T-helper 1 cell treated with Interleukin-12 subunit alpha and Interleukin-12 subunit beta and Interleukin-4 antibody, amounts not matched to agents 30 μg/mL and 1 μg/mL, for 36 hours (primary cell): ENCODE data around the gene TNRC6C.

Source experiments
- H3K27ac Mint-ChIP-seq: one replicate; pipeline ENCODE4 v1.8.0; 2021; ENCODE audit warnings: mild to moderate bottlenecking, mixed read lengths
- H3K27me3 Mint-ChIP-seq: one replicate; pipeline ENCODE4 v1.8.0; 2021; ENCODE audit warnings: low read depth, mixed read lengths
- H3K36me3 Mint-ChIP-seq: one replicate; pipeline ENCODE4 v1.8.0; 2021; ENCODE audit warnings: low read depth, mixed read lengths
- H3K4me1 Mint-ChIP-seq: one replicate; pipeline ENCODE4 v1.8.0; 2021; ENCODE audit warnings: low read depth, mixed read lengths
- H3K4me3 Mint-ChIP-seq: one replicate; pipeline ENCODE4 v1.8.0; 2021; ENCODE audit warnings: mild to moderate bottlenecking, moderate library complexity, mixed read lengths
- H3K9me3 Mint-ChIP-seq: one replicate; pipeline ENCODE4 v1.8.0; 2021; ENCODE audit warnings: mixed read lengths

Gene TNRC6C

DNA sequence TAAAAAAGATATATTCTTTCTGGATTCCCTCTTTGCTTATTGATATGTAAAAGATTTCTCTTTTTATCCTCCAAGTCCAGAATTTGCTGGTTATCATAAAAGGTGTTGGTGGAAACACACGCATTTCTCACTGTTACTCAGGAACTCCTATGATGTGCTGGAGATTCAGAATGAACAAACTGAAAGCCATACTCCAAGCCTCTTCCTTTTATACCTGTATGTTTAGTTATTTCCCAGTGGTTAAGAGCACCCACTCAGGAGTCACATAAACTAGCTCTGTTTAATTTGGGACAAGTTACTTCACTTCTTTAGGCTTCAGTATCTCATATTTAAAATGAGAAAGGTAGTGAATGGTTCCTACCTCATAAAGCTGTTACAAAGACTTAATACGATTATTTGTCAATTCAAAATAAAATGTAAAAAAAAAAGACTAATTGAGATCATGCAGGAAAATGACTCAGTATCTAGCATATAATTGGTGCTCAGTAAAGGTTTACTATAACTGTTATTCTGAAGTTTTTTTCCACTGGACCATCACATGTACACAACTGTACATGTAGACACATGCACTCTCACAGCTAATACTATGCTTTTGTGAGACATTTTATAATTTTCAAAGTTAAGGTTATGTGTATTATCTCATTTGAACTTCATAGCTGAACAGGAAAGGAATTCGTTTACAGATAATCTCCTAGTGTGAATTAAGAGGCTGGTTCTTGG is 47.1 kb downstream of the TNRC6C start:
- Mint-ChIP-seq H3K27ac (no peak overlapping the region), H3K9me3 (no peaks in the 10 kb centered on the region), H3K27me3 (no peaks in the 10 kb centered on the region), H3K36me3 (peaks cover 14% of the 10 kb centered on the region), H3K4me1 (peaks cover 3% of the 10 kb centered on the region), H3K4me3 (no peak overlapping the region)

DNA sequence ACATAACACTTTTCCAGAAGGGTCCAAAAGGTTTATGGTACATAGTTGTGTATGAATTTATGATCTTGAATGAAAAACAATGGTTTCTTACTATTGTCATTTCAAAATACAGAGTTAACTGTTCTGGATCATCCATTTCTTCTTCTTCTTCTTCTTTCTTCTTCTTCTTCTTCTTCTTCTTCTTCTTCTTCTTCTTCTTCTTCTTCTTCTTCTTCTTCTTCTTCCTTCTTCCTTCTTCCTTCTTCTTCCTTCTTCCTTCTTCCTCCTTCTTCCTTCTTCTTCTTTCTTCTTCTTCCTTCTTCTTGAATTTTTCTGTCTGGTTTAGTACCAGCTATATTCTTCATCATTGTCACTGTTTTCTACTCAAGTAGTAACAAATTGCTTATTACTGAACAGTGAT is 47.8 kb downstream of the TNRC6C start:
- Mint-ChIP-seq H3K4me3 (no peak overlapping the region), H3K27me3 (no peaks in the 10 kb centered on the region), H3K27ac (no peak overlapping the region), H3K4me1 (peaks cover 3% of the 10 kb centered on the region), H3K36me3 (peaks cover 14% of the 10 kb centered on the region), H3K9me3 (no peaks in the 10 kb centered on the region)

DNA sequence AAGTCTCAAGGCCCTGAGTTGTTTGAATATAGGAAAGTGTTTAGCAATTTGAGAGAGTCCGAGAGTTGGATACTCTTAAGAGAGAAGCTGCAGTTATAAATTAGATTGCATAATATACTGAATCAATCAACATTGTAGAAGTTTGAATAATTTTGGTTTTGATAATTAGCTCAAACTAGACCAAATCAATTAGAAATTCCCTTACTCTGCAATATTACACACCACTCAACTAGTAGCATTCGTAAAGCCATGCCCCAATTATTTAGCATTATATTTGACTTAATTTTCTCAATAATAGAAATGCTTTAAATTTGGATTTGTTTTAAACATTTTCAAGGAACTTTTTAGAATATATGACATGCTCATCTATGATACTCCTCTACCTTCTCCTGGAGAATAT is 49.1 kb downstream of the TNRC6C start:
- Mint-ChIP-seq H3K4me1 (peaks cover 3% of the 10 kb centered on the region), H3K4me3 (no peak overlapping the region), H3K9me3 (no peaks in the 10 kb centered on the region), H3K27me3 (no peaks in the 10 kb centered on the region), H3K27ac (no peak overlapping the region), H3K36me3 (peaks cover 16% of the 10 kb centered on the region)

DNA sequence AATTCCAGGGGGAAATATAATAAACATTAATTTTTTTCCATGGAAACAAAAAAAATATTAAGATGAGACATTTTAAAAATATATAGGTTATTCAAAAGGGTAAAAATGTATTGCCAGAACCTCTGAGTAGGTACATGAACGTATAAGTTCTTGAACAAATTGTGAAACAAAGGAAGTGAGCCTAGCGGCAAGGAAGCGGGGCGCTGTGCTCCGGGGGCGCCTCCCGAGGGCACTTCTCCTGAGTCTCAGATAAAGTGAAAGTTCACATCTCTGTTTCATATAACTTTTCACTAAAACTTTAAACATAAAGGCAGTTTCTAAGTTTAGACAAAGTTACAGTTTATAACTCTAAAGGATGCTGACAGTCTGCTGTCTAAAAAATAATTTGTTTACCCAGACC is 52.3 kb downstream of the TNRC6C start:
- Mint-ChIP-seq H3K27me3 (no peaks in the 10 kb centered on the region), H3K9me3 (no peaks in the 10 kb centered on the region), H3K27ac (no peak overlapping the region), H3K4me3 (no peak overlapping the region), H3K36me3 (peaks cover 12% of the 10 kb centered on the region), H3K4me1 (peaks cover 5% of the 10 kb centered on the region)

DNA sequence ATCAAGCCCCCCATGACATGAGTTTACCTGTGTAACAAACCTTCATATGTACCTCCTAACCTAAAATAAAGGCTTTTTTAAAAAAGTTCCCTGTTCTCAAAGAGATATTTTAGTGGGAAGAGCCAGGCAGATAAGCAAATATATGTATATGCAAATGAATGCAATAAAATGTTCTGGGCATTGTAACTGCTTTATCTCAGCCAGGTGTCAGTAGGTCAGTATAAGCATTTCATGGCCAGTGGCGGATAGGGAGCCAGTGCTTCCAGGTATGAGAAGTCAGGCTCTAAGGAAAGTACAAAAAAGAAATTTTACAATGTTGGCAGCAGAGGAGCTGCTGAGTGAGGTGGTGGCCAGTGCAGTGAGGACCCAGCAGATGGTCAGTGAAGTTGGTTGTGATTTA is 53.9 kb downstream of the TNRC6C start:
- H3K4me3 Mint-ChIP-seq, result no peak overlapping the region
- H3K4me1 Mint-ChIP-seq, result peaks cover 5% of the 10 kb centered on the region
- no peaks in the 10 kb centered on the region for H3K9me3 Mint-ChIP-seq
- peaks cover 10% of the 10 kb centered on the region for H3K36me3 Mint-ChIP-seq
- no peak overlapping the region for H3K27ac Mint-ChIP-seq
- no peaks in the 10 kb centered on the region for H3K27me3 Mint-ChIP-seq

DNA sequence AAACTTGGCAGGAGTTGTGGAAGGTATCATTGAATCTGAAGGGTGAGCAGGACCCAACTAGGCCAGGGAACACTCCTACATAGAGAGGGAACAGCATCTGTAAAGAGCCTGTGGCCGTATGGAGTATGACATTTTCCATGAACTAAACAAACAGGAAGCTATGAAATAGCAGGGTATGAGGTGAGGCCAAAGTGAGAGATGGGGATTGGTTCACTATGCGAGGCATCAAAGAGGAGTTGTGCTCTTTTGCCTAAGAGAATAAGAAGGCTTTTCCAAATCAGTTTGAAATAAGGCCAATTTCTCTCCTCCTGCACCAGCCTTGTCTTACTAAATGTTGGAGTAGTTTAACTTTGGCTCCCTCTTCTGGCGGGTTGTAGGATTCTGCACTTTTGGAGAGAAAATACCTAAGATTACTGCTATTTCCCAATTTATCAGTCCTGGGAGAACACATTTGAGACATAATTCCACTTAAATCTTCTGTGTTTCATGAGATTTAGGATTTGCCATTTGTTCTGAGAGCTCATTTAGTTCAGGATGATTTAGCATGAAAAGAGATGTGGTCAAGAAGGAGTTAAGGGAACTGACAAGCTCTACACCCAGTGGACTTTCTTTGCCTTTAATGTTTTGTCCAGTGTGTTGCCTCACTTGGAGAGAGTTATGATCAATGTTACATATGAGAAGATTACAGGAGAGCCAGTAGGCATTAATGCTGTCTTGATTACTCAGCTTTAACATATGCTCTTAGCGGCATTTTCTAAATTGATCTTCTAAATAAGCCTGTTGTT is 55.4 kb downstream of the TNRC6C start:
- H3K4me3 Mint-ChIP-seq, result no peak overlapping the region
- H3K9me3 Mint-ChIP-seq, result no peaks in the 10 kb centered on the region
- no peaks in the 10 kb centered on the region for H3K27me3 Mint-ChIP-seq
- no peak overlapping the region for H3K27ac Mint-ChIP-seq
- H3K36me3 Mint-ChIP-seq, result peaks cover 6% of the 10 kb centered on the region
- peaks cover 8% of the 10 kb centered on the region for H3K4me1 Mint-ChIP-seq

DNA sequence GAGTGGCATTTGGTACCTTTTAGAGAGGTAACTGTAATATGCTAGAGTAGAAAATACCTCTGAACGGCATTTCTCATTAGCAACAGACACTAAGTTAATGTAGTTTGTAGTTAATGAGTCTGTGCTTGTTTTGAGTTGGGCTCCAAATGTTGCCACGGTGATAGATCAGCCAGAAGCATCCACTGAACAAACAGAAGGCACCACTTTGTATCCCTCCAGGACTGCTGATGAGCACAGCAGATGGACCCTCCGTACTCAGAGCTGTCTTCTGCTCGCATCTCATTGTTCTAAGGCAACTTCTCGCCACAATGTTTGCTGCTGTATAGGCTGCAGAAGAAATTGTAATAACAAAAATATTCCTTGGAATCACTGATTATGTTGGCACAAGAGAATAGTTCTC is 56.1 kb downstream of the TNRC6C start:
- H3K4me3 Mint-ChIP-seq, result no peak overlapping the region
- H3K36me3 Mint-ChIP-seq, result peaks cover 4% of the 10 kb centered on the region
- no peaks in the 10 kb centered on the region for H3K27me3 Mint-ChIP-seq
- no peaks in the 10 kb centered on the region for H3K9me3 Mint-ChIP-seq
- H3K4me1 Mint-ChIP-seq, result peaks cover 10% of the 10 kb centered on the region
- no peak overlapping the region for H3K27ac Mint-ChIP-seq

DNA sequence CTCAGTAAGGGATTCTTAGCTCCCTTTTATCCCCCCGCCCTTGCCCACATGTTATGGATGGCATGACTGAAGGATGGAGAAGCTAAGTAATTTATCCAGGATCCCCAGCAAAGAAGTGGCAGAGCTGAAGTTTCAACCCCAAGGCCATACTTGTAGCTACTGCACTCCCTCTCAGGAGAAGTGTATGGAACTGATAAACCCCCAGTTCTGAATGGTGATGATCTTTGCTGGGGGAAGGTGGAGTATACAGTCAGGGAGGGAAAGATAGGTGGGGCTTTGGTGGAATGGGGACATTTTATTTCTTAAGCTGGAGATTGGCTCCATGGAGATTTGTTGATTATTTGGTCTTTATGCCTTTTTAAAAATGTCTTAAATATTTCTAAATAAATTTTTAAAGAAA is 58.3 kb downstream of the TNRC6C start:
- peaks cover 23% of the 10 kb centered on the region for H3K4me1 Mint-ChIP-seq

DNA sequence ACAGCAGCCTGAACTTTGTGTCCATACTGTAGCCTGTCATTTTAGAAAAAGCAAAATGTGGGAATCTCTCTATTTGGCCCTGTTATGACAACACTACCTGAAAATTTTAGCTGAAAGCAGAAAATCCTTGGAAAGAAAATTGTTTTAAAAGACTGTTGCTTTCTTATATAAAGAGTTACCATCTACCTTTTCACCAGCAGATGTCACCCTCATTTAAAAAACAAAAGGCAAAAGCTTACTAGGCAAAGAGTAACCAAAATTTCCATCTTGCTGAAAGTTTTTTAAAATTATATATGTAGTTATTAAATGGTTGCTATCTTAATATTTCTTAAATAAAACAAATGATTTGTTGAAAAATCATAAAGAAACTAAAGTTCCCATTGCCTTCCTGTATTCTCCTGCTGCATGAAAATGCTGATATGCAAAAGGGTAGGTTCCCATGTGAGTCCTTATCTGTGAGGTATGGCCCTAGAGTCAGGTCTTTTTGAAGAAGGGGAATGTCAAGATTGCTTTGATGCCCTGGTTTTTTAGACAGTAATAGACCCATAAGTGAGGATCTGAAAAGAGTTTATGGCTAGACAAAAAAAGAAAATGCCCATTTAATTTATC is 61.0 kb downstream of the TNRC6C start:
- Mint-ChIP-seq H3K27ac (peak overlapping the region; percentile 78), H3K9me3 (no peaks in the 10 kb centered on the region), H3K27me3 (no peaks in the 10 kb centered on the region), H3K4me1 (peaks cover 25% of the 10 kb centered on the region), H3K36me3 (peaks cover 2% of the 10 kb centered on the region), H3K4me3 (no peak overlapping the region)

More for the DNA sequence above, 58.3 kb downstream of the TNRC6C start:
- Mint-ChIP-seq H3K36me3 (peaks cover 6% of the 10 kb centered on the region), H3K27ac (no peak overlapping the region), H3K9me3 (no peaks in the 10 kb centered on the region), H3K27me3 (no peaks in the 10 kb centered on the region), H3K4me3 (no peak overlapping the region)

DNA sequence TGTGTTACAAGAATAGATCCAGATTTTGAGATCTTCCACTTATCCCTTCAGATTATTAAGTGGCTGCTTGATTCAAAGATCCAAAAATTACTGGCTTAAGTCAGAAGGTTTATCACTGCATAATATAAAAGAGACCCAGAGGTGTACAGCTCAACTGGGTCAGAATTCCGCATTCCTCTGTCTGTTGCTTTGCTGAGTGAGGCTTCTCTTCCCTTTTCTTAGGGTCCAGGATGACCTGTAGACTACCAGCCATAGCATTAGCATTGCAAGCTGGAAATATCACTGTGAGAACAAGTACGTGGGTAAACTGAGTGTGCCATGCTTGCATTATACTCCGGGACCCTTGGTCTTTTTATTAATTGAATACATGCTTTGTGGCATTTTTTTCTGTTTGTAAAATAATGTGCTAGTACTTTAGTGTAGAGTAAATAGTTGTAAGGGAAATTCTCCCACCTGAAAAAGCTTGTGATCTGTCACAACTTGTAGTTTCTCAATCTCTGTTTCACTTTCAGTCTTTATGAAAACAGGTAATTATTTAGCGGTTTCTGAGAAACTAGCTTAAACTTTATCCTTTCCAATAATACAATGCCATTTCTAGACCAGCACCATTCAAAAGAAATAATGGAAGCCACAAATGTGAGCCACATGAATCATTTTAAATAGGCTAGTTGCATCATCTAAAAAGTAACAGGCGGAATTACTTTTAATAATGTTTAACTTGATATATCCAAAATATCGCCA is 61.6 kb downstream of the TNRC6C start:
- no peaks in the 10 kb centered on the region for H3K27me3 Mint-ChIP-seq
- peaks cover 2% of the 10 kb centered on the region for H3K36me3 Mint-ChIP-seq
- peaks cover 25% of the 10 kb centered on the region for H3K4me1 Mint-ChIP-seq
- H3K9me3 Mint-ChIP-seq, result no peaks in the 10 kb centered on the region
- peak overlapping the region; percentile 78 for H3K27ac Mint-ChIP-seq
- peak overlapping the region; percentile 64 for H3K4me3 Mint-ChIP-seq

DNA sequence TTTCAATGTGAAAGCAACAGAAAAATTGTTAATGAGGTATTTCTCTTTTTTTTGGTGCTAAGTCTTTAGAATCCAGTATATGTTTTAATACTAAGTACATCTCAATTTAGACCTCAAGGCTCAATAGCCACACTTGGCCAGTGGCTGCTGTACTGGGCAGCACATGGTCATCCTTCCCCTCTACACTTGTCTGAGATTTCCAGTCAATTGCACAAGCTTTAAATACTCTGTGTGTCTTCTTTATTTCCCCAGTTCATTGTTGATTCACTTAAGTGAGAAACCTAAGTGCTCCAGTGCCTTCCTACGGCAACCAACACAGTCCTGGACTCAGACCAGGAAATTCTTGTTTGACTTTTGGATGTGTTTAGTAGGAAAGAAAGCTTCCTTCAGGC is 62.2 kb downstream of the TNRC6C start:
- Mint-ChIP-seq H3K27me3 (no peaks in the 10 kb centered on the region), H3K36me3 (peaks cover 2% of the 10 kb centered on the region), H3K9me3 (no peaks in the 10 kb centered on the region), H3K4me1 (peaks cover 25% of the 10 kb centered on the region), H3K4me3 (peak overlapping the region; percentile 36), H3K27ac (peak overlapping the region; percentile 81)

DNA sequence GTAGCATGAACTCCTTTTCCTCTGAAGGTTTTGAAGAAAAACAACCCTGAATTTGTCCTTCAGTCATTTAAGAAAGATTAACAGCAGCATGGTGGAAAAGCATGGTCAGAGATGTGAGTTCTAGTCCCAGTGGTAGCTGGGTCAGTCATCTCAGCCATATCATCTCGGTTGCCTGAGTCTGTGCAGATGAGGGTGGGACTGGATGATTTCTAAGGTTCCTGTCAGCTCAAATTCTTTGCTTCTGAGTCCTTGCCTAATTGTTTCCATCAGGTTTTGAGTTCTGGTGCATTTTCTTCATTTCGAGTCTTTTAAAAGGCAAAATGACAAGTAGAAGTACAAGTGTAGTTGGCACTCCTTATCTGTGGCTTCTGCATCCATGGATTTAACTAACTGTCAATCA is 63.9 kb downstream of the TNRC6C start:
- no peak overlapping the region for H3K4me3 Mint-ChIP-seq
- H3K27me3 Mint-ChIP-seq, result no peaks in the 10 kb centered on the region
- peaks cover 25% of the 10 kb centered on the region for H3K4me1 Mint-ChIP-seq
- no peaks in the 10 kb centered on the region for H3K9me3 Mint-ChIP-seq
- H3K36me3 Mint-ChIP-seq, result peaks cover 2% of the 10 kb centered on the region
- H3K27ac Mint-ChIP-seq, result no peak overlapping the region

DNA sequence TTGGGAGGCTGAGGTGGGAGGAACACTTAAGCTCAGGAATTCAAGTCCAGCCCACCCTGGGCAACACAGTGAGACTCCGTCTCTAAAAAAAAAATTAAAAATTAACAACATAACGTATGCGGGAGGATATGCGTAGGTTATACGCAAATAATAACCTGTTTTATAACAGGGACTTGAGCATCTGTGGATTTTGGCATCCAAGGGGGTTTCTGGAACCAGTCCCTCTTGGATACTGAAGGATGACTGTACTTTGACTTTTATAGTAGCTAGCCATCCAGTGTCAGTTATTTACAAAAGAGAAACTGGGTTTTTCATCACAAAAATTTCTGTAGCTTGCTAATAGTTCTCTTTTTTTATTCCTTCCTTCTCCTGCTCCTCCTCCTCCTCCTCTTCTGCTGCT is 64.5 kb downstream of the TNRC6C start:
- Mint-ChIP-seq H3K27me3 (no peaks in the 10 kb centered on the region), H3K9me3 (no peaks in the 10 kb centered on the region), H3K36me3 (peaks cover 5% of the 10 kb centered on the region), H3K27ac (no peak overlapping the region), H3K4me1 (peaks cover 26% of the 10 kb centered on the region), H3K4me3 (no peak overlapping the region)

DNA sequence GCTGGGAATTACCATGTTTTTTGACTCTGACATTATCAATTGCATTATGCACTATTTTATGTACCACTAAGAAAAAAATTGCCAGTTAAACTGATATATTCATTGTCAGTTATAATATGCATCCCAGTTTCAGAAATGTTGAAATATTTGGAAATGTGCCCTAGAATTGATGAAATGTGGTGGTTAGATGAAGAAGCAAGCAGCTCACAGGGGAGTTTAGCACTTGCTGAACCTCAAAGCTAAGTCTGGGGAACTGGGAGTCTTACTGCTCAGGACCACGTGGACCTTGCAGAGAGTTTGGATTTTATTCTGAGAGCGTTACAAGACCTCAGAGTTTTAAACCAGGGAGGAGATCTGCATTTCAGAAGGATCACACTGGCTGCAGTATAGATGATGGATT is 67.9 kb downstream of the TNRC6C start:
- H3K4me3 Mint-ChIP-seq, result no peak overlapping the region
- peaks cover 12% of the 10 kb centered on the region for H3K4me1 Mint-ChIP-seq
- no peak overlapping the region for H3K27ac Mint-ChIP-seq
- H3K27me3 Mint-ChIP-seq, result no peaks in the 10 kb centered on the region
- H3K36me3 Mint-ChIP-seq, result peaks cover 4% of the 10 kb centered on the region
- no peaks in the 10 kb centered on the region for H3K9me3 Mint-ChIP-seq
